T-helper 2 cell (primary cell): ENCODE measurements around the gene PLCXD1.
"Not testable (repeated sequence)": the region's sequence is repeated elsewhere in the genome, so short reads cannot be mapped to it uniquely, and the experiment has no call there.

ENCODE experiments used
- DNase-seq, 5 experiments: peaks; one replicate each; pipeline versions ENCODE4 v3.0.0 to v3.0.0-alpha.2; 2012 to 2022
- total RNA-seq, 2 donors: gene quantifications; one replicate each; lab custom pipeline; 2026; lab: John Stamatoyannopoulos, UW

The PLCXD1 gene, protein sequence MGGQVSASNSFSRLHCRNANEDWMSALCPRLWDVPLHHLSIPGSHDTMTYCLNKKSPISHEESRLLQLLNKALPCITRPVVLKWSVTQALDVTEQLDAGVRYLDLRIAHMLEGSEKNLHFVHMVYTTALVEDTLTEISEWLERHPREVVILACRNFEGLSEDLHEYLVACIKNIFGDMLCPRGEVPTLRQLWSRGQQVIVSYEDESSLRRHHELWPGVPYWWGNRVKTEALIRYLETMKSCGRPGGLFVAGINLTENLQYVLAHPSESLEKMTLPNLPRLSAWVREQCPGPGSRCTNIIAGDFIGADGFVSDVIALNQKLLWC
- 11.5 to 25.7 reads per million in 2 donors for total RNA-seq

DNA sequence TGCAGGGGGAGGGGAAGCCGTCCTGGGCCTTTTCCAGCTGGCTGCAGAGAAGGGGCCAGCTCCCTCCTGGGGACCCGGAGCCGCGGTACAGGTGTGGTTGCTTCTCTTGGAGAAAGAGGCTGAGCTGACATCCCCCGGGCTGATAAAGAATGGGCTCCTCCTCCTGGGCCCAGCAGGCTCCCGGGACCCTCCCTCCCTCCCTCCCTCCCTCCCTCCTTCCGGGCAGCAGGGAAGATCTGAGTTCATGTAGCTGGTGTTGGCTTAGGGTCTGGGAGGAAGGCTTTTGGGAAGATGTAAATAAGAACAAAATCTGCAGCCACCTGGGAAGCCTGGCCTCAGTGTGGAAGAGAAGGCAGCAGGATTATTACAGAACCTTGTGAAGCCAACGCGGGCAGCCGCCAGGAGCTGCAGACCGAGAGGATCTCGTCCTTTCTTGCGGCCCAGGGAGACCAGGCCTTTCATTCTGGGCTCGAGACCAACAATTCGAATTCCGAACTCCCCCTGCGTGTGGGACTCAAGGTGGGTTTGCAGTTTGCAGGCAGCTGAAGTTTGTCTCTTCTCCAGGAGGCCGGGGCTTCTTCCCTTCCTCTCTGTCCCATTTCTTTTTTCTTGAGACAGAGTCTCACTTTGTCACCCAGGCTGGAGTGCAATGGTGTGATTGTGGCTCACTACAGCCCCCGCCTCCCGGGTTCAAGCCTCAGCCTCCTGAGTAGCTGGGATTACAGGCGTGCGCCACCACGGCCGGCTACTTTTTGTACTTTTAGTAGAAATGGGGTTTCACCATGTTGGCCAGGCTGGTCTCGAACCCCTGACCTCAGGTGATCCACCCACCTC lies at the start of gene PLCXD1:
TSS of gene PLCXD1 (plus strand) at position 216 of the 834 bp plus-strand sequence. CDS start 2,807 bp downstream, outside the sequence.
- DNase-seq, result no peak

DNA sequence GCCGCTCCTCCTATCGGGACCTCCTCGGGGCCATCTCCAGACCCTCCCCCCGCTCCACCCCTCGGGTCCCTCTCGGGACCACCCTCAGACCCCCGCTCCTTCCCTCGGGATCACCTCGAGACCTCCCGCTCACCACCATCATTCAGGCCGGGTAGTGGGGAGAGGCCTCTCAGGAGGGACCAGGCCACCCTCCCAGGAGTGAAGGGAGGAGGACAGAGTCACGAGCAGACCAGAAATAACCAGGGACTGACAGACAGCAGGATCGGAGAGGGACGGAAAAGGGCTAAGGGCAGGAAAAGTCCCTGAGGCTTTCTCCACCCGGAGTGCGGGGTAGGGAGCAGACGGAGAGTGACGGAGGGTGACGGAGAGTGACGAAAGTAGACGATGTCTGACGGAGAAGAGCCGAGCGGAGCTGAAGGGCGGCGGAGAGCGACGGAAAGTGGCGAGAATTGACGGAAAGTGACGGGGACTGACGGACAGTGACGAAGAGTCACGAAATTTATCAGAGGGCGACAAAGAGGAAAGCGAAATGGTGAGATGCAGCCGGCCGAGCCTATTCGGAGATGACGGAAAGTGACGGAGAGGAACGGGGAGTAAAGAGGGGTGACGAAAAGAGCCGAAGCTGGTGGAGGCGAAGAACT lies 49.4 kb upstream of the PLCXD1 start:
- not testable (repeated sequence) for DNase-seq

DNA sequence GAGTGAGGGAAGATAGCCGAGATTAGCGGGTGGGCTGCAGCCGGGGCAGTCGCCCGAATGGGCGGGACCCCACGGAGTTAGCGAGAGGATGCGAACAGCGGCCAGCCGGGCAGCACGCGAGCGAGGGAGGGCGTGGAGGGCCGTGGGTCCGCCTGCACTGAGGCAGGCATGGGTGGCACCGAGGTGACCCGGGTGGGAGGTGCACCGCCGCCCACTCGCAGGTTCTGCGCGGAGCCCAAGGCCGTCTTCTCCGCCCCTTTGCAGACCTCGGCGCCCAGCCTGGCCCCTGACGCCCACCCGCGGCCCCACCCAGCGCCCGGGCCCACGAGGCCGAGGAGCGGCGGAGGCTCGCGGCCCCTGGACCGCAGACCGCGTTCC lies 48.9 kb upstream of the PLCXD1 start:
- not testable (repeated sequence) for DNase-seq

- not testable (repeated sequence) for DNase-seq
Measured at GRCh38 chrX:236201-236600, 45.0 kb upstream of the PLCXD1 start.

DNA sequence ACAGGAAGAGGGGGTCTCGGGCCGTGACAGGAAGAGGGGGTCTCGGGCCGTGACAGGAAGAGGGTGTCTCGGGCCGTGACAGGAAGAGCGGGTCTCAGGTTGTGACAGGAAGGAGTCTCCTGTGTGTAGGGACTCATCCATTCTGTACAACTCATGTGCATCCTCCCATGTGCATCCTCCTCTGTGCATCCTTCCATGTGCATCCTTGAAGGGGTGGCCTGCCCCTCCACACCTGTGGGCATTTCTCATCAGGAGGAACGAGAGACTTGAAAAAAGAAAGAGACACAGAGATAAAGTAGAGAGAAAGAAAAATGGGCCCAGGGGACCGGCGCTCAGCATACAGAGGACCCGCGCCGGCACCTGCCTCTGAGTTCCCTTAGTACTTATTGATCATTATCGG lies 30.2 kb upstream of the PLCXD1 start:
- no peak for DNase-seq

DNA sequence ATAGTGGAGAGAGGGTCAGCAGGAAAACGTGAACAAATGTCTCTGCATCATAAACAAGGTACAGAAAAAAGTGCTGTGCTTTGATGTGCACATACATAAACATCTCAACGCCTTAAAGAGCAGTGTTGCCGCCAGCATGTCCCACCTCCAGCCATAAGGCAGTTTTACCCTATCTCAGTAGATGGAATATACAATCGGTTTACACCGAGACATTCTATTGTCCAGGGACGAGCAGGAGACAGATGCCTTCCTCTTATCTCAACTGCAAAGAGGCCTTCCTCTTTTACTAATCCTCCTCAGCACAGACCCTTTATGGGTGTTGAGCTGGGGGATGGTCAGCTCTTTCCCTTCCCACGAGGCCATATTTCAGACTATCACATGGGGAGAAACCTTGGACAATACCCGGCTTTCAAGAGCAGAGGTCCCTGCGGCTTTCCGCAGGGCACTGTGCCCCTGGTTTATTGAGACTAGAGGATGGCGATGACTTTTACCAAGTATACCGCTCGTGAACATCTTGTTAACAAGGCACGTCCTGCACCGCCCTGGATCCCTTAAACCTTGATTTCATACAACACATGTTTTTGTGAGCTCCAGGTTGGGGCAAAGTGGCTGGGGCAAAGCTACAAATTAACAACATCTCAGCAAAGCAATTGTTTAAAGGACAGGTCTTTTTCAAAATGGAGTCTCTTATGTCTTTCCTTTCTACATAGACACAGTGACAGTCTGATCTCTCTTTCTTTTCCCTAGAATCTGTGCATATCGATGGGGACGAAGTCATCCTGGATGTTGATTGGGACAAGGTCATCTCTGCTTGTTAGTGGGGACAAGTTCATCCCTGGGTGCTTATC lies 29.6 kb upstream of the PLCXD1 start:
- DNase-seq, result not testable (repeated sequence)

DNA sequence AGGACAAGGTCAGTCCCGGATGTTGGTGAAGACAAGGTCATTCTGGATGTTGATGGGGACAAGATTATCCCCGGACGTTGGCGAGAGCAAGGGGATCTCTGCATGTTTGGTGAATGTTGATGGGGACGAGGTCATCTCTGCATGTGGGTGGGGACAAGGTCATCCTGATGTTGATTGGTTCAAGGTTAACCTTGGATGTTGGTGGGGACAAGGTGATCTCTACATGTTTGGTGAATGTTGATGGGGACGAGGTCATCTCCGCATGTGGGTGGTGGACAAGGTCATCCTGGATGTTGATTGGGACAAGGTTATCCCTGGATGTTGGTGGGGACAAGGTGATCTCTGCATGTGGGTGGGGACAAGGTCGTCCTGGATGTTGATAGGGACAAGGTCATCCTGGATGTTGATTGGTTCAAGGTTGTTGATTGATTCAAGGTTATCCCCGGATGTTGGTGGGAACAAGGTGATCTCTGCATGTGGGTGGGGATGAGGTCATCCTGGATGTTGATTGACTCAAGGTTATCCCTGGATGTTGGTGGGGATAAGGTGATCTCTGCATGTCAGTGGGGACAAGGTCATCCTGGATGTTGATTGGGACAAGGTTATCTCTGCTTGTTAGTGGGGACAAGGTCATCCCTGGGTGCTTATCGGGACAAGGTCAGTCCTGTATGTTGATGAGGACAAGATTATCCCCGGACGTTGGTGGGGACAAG lies 28.8 kb upstream of the PLCXD1 start:
- DNase-seq, result no peak

GRCh38 chrX:252957-253291 lies 28.3 kb upstream of the PLCXD1 start:
- DNase-seq, result no peak

GRCh38 chrX:253451-254297 lies 27.5 kb upstream of the PLCXD1 start:
- no peak for DNase-seq

DNA sequence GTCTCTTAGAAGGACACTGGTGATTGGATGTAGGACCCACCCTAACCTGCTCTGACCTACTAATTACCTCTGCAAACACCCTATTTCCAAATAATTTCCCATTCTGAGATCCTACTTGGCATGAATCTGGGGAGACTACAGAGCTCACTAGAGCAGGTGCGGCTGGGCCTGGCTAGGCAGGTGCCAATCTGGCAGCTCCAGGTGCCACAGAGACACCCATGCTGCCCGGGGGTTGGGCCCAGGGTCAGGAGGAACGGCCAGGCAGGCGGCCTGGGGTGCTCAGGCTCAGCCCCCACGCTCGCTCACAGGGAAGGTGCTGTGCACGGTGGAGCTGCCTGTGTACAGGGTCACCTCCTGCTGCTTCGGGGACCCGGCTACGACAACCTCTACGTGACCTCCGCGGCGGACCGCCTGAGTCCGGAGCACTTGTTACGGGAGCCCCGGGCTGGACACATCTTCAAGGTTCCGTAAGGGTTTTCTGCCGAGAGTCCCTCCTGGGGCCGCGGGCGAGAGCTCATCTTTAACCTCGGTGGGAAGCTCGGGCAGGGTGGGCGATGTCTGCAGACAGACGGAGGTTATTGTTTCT lies 26.5 kb upstream of the PLCXD1 start:
- DNase-seq, result no peak

DNA sequence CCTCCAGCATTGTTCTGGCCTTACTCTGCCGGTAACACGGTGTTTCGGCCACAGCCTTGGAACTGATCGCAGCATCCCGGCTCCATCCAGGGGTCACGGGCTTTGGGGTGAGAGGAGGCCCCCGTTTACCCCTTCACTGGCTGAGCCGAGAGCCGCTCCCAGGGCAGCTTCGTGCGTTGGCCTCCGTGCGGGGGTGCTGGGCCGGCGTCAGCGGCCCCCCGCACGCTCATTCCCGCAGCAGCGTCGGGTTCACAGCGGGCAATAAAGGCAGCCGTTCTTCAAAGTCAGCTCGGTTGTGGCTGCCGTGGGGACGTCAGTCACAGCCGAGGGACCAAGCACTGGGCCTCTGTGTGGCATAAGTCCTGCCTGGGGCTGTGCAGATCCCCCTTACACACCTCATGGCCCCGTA lies 25.3 kb upstream of the PLCXD1 start:
- no peak for DNase-seq

DNA sequence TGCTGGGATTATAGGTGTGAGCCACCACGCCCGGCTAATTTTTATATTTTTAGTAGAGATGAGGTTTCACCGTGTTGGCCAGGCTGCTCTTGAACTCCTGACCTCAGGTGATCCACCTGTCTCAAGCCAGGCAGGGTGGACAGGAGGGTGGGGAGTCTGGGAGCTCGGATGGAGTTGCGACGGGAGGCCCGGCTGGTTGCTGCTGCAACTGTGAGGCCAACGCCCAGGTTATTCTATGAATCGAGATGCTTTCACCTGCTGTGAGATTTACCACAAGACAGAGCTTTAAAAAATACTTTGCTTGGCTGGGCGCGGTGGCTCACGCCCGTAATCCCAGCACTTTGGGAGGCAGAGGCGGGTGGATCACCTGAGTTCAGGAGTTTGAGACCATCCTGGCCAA lies 24.1 kb upstream of the PLCXD1 start:
- DNase-seq, result not testable (repeated sequence)

- DNase-seq, result no peak
Measured at GRCh38 chrX:257681-258289, 23.4 kb upstream of the PLCXD1 start.

- DNase-seq, result no peak
Measured at GRCh38 chrX:258291-259040, 22.7 kb upstream of the PLCXD1 start.

GRCh38 chrX:259692-260355 lies 21.4 kb upstream of the PLCXD1 start:
- DNase-seq, result no peak

DNA sequence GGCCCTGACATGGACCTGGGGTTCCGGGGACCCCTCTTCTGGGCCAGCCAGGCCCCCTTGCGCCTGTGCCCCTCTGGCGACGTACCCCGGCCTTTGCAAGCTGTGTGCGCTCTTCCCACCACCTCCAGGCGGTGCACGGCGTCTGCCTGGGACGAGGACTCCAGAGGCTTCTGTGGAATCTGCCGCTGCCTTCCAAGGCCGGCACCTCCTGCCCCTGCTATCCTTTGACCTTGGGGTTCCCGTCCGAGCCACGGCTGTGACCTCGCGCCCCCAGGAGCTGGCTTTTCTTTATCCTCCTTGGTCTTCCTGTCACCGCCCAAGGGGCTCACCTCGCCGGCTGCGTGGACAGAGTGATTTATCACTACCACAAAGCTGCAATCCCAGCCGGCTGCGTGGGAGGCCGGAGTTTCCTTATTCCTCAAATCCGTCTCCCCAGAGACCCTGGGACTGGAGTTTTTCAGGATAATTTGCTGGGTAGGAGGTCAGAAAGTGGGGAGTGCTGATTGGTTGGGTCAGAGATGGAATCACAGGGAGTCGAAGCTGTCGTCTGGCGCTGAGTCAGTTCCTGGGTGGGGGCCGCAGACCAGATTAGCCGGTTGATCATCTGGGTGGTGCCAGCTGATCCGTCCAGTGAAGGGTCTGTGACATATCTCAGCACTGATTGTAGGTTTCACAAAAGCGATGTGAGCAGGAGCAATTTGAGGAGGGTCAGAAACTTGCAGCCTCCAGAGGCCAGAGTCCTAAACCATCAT lies 19.8 kb upstream of the PLCXD1 start:
- DNase-seq, result no peak

DNA sequence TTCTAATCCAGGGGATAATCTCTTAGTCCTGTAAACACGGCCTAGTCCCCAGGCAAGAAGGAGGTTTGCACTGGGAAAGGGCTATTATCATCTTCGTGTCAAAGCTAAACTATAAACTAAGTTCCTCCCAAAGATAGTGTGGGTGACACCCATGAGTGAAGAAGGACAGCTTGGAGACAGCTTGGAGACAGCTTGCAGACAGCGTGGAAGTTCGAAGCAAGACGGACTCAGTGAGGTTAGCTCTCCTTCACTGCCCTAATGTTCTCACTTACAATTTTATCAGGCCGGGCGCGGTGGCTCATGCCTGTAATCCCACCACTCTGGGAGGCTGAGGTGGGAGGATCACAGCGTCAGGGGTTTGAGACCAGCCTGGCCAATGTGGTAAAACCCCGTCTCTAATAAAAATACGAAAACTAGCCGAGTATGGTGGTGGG lies 19.2 kb upstream of the PLCXD1 start:
- DNase-seq, result no peak

DNA sequence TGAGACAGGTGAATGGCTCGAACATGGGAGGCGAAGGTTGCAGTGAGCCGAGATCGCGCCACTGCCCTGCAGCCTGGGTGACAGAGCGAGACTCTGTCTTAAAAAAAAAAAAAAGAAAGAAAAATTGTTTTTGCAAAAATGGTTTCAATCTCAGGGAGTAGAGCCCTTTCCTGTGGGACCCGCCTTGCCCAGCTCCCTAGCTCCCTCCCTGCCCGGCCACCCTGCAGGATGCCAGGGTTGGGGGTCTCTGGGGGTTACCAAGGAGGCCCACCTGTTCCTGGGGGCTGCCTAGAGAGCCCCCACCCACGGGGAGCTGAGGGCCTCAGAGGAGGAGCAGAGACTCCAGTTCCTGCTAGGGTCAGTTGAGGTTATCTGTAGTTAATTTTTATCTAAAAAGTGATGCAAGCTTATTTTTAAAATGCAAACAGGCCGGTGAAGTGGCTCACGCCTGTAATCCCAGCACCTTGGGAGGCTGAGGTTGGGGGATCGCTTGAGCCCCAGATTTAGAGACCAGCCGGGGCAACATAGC lies 18.7 kb upstream of the PLCXD1 start:
- no peak for DNase-seq
